ENCODE measurements around the gene MYO7B.
A peak's percentile ranks its signal among the peaks of the same experiment; 100 is the strongest.
"Not testable (repeated sequence)": the region's sequence is repeated elsewhere in the genome, so short reads cannot be mapped to it uniquely, and the experiment has no call there.

MYO7B gene

GRCh38 chr2:127520424-127520823 is 15.1 kb upstream of the MYO7B start:
- Histone ChIP-seq H3K4me3 (ENCODE audit: control insufficient read depth in 1 of 7, extremely low read depth in 1 of 7, insufficient read depth in 4 of 7, low read depth in 2 of 7, low read length in 6 of 7) (no peak overlapping the region), H3K9me3 (ENCODE audit: control extremely low read depth in 1 of 5, control insufficient read depth in 4 of 5, insufficient read depth in 2 of 5, low read depth in 1 of 5, low read length in 4 of 5) (peaks cover 0 to 4% (median 0%) of the 10 kb centered on the region in 5 experiments), H3K36me3 (ENCODE audit: control insufficient read depth in 4 of 4, insufficient read depth in 4 of 4, low read length in 3 of 4) (peaks cover 13 to 69% (median 48%) of the 10 kb centered on the region in 4 experiments), H3K27me3 (replicated peaks in 2 of 5; ENCODE audit: control insufficient read depth in 4 of 5, insufficient read depth in 5 of 5, low read length in 4 of 5) (no peaks in the 10 kb centered on the region), H3K27ac (ENCODE audit: insufficient read depth in 1 of 2, low read depth in 1 of 2, low read length in 2 of 2, poor library complexity in 1 of 2, severe bottlenecking in 2 of 2) (no peak overlapping the region), H3K4me1 (ENCODE audit: control extremely low read depth in 1 of 4, control insufficient read depth in 4 of 4, insufficient read depth in 4 of 4, low read length in 3 of 4) (peaks cover 3 to 6% (median 5%) of the 10 kb centered on the region in 4 experiments)
- no CpG with 5 or more reads among the region's 4 CpGs for WGBS (ENCODE audit: insufficient coverage)
- ChIA-PET CTCF (no interaction called here), POLR2A (no interaction called here)
- DNase-seq, result no peak

GRCh38 chr2:127523269-127523939 is 12.1 kb upstream of the MYO7B start:
- no peaks in the 10 kb centered on the region for H3K9me3 ChIP-seq (ENCODE audit: control extremely low read depth in 1 of 5, control insufficient read depth in 4 of 5, insufficient read depth in 2 of 5, low read depth in 1 of 5, low read length in 4 of 5)
- ChIA-PET CTCF (no interaction called here), POLR2A (no interaction called here)
- no peak overlapping the region for H3K27ac ChIP-seq (ENCODE audit: insufficient read depth in 1 of 2, low read depth in 1 of 2, low read length in 2 of 2, poor library complexity in 1 of 2, severe bottlenecking in 2 of 2)
- H3K36me3 ChIP-seq (ENCODE audit: control insufficient read depth in 4 of 4, insufficient read depth in 4 of 4, low read length in 3 of 4), result peaks cover 9 to 44% (median 26%) of the 10 kb centered on the region in 4 experiments
- H3K27me3 ChIP-seq (replicated peaks in 2 of 5; ENCODE audit: control insufficient read depth in 4 of 5, insufficient read depth in 5 of 5, low read length in 4 of 5), result no peaks in the 10 kb centered on the region
- peaks cover 11 to 21% (median 19%) of the 10 kb centered on the region in 4 experiments for H3K4me1 ChIP-seq (ENCODE audit: control extremely low read depth in 1 of 4, control insufficient read depth in 4 of 4, insufficient read depth in 4 of 4, low read length in 3 of 4)
- WGBS (ENCODE audit: insufficient coverage), result 100% methylated on average over 5 of the region's 8 CpGs
- DNase-seq, result no peak
- H3K4me3 ChIP-seq (ENCODE audit: control insufficient read depth in 1 of 7, extremely low read depth in 1 of 7, insufficient read depth in 4 of 7, low read depth in 2 of 7, low read length in 6 of 7), result no peak overlapping the region

- H3K4me3 ChIP-seq (ENCODE audit: control insufficient read depth in 1 of 7, extremely low read depth in 1 of 7, insufficient read depth in 4 of 7, low read depth in 2 of 7, low read length in 6 of 7); CTCF ChIA-PET; POLR2A ChIA-PET; H3K9me3 ChIP-seq (ENCODE audit: control extremely low read depth in 1 of 5, control insufficient read depth in 4 of 5, insufficient read depth in 2 of 5, low read depth in 1 of 5, low read length in 4 of 5); H3K27me3 ChIP-seq (replicated peaks in 2 of 5; ENCODE audit: control insufficient read depth in 4 of 5, insufficient read depth in 5 of 5, low read length in 4 of 5); DNase-seq; H3K27ac ChIP-seq (ENCODE audit: insufficient read depth in 1 of 2, low read depth in 1 of 2, low read length in 2 of 2, poor library complexity in 1 of 2, severe bottlenecking in 2 of 2): not testable (repeated sequence)
- no CpG with 5 or more reads among the region's 7 CpGs for WGBS (ENCODE audit: insufficient coverage)
- Histone ChIP-seq H3K4me1 (ENCODE audit: control extremely low read depth in 1 of 4, control insufficient read depth in 4 of 4, insufficient read depth in 4 of 4, low read length in 3 of 4) (peaks cover 11 to 21% (median 19%) of the 10 kb centered on the region in 4 experiments), H3K36me3 (ENCODE audit: control insufficient read depth in 4 of 4, insufficient read depth in 4 of 4, low read length in 3 of 4) (peaks cover 7 to 40% (median 25%) of the 10 kb centered on the region in 4 experiments)
Observed at GRCh38 chr2:127524198-127524834, 11.2 kb upstream of the MYO7B start.

GRCh38 chr2:127525691-127526131 is 9.8 kb upstream of the MYO7B start:
- peak overlapping the region; percentile 87 to 97 for H3K27ac ChIP-seq (ENCODE audit: insufficient read depth in 1 of 2, low read depth in 1 of 2, low read length in 2 of 2, poor library complexity in 1 of 2, severe bottlenecking in 2 of 2)
- CTCF ChIA-PET, result interaction anchor here (0.5 to 1.6 kb wide), 3 partner anchors 17 to 109 kb away, joined by 3 to 5 read pairs (median 3); no protein-coding TSS in a partner anchor
- peak in 2 of 3 donors; percentile 51 to 59 for DNase-seq
- H3K27me3 ChIP-seq (replicated peaks in 2 of 5; ENCODE audit: control insufficient read depth in 4 of 5, insufficient read depth in 5 of 5, low read length in 4 of 5), result no peaks in the 10 kb centered on the region
- peaks cover 11 to 21% (median 19%) of the 10 kb centered on the region in 4 experiments for H3K4me1 ChIP-seq (ENCODE audit: control extremely low read depth in 1 of 4, control insufficient read depth in 4 of 4, insufficient read depth in 4 of 4, low read length in 3 of 4)
- POLR2A ChIA-PET, result no interaction called here
- H3K4me3 ChIP-seq (ENCODE audit: control insufficient read depth in 1 of 7, extremely low read depth in 1 of 7, insufficient read depth in 4 of 7, low read depth in 2 of 7, low read length in 6 of 7), result peak overlapping the region; percentile 80 to 97 (median 92)
- peaks cover 0 to 5% (median 0%) of the 10 kb centered on the region in 5 experiments for H3K9me3 ChIP-seq (ENCODE audit: control extremely low read depth in 1 of 5, control insufficient read depth in 4 of 5, insufficient read depth in 2 of 5, low read depth in 1 of 5, low read length in 4 of 5)
- WGBS (ENCODE audit: insufficient coverage), result 0% methylated on average over 18 of the region's 19 CpGs
- H3K36me3 ChIP-seq (ENCODE audit: control insufficient read depth in 4 of 4, insufficient read depth in 4 of 4, low read length in 3 of 4), result peaks cover 4 to 29% (median 18%) of the 10 kb centered on the region in 4 experiments

- 0% methylated on average over 69 of the region's 70 CpGs for WGBS (ENCODE audit: insufficient coverage)
- ChIA-PET CTCF (interaction anchor here (0.9 to 1.6 kb wide), 2 partner anchors 18 to 110 kb away, joined by 3 to 5 read pairs; no protein-coding TSS in a partner anchor), POLR2A (interaction anchor here (0.6 kb wide), 1 partner anchor 430 kb away, joined by 3 read pairs; no protein-coding TSS in a partner anchor)
Observed at GRCh38 chr2:127526132-127527000, 9.1 kb upstream of the MYO7B start, which contains the start of gene IWS1. Gene IWS1 (minus strand): TSS chr2:127526489. CDS start chr2:127526208, 281 bp downstream.

GRCh38 chr2:127527001-127527804 is 8.3 kb upstream of the MYO7B start:
- ChIA-PET CTCF (interaction anchor here (1.6 kb wide), 1 partner anchor 18 kb away, joined by 5 read pairs; no protein-coding TSS in a partner anchor), POLR2A (interaction anchor here (0.6 kb wide), 1 partner anchor 431 kb away, joined by 3 read pairs; no protein-coding TSS in a partner anchor)
- 28% methylated on average over 10 of the region's 13 CpGs for WGBS (ENCODE audit: insufficient coverage)
- Histone ChIP-seq H3K4me1 (ENCODE audit: control extremely low read depth in 1 of 4, control insufficient read depth in 4 of 4, insufficient read depth in 4 of 4, low read length in 3 of 4) (peaks cover 11 to 21% (median 19%) of the 10 kb centered on the region in 4 experiments), H3K4me3 (ENCODE audit: control insufficient read depth in 1 of 7, extremely low read depth in 1 of 7, insufficient read depth in 4 of 7, low read depth in 2 of 7, low read length in 6 of 7) (peak overlapping the region; percentile 80 to 97 (median 92)), H3K36me3 (ENCODE audit: control insufficient read depth in 4 of 4, insufficient read depth in 4 of 4, low read length in 3 of 4) (peaks cover 0 to 17% (median 13%) of the 10 kb centered on the region in 4 experiments), H3K27me3 (replicated peaks in 2 of 5; ENCODE audit: control insufficient read depth in 4 of 5, insufficient read depth in 5 of 5, low read length in 4 of 5) (no peaks in the 10 kb centered on the region), H3K27ac (ENCODE audit: insufficient read depth in 1 of 2, low read depth in 1 of 2, low read length in 2 of 2, poor library complexity in 1 of 2, severe bottlenecking in 2 of 2) (peak overlapping the region; percentile 87 to 97), H3K9me3 (ENCODE audit: control extremely low read depth in 1 of 5, control insufficient read depth in 4 of 5, insufficient read depth in 2 of 5, low read depth in 1 of 5, low read length in 4 of 5) (peaks cover 0 to 5% (median 0%) of the 10 kb centered on the region in 5 experiments)
- DNase-seq, result no peak

More at GRCh38 chr2:127526132-127527000, 9.1 kb upstream of the MYO7B start, which contains the start of gene IWS1:
- Histone ChIP-seq H3K9me3 (ENCODE audit: control extremely low read depth in 1 of 5, control insufficient read depth in 4 of 5, insufficient read depth in 2 of 5, low read depth in 1 of 5, low read length in 4 of 5) (peaks cover 0 to 5% (median 0%) of the 10 kb centered on the region in 5 experiments), H3K27ac (ENCODE audit: insufficient read depth in 1 of 2, low read depth in 1 of 2, low read length in 2 of 2, poor library complexity in 1 of 2, severe bottlenecking in 2 of 2) (peak within 1 kb of the TSS; percentile 87 to 97), H3K36me3 (ENCODE audit: control insufficient read depth in 4 of 4, insufficient read depth in 4 of 4, low read length in 3 of 4) (peaks cover 4 to 25% (median 17%) of the 10 kb centered on the region in 4 experiments), H3K4me1 (ENCODE audit: control extremely low read depth in 1 of 4, control insufficient read depth in 4 of 4, insufficient read depth in 4 of 4, low read length in 3 of 4) (peaks cover 11 to 21% (median 19%) of the 10 kb centered on the region in 4 experiments), H3K27me3 (replicated peaks in 2 of 5; ENCODE audit: control insufficient read depth in 4 of 5, insufficient read depth in 5 of 5, low read length in 4 of 5) (no peaks in the 10 kb centered on the region), H3K4me3 (ENCODE audit: control insufficient read depth in 1 of 7, extremely low read depth in 1 of 7, insufficient read depth in 4 of 7, low read depth in 2 of 7, low read length in 6 of 7) (peak within 1 kb of the TSS; percentile 80 to 97 (median 92))
- DNase-seq, result peak; percentile 97

Measured in common myeloid progenitor, CD34-positive (primary cell).